Activated CD8-positive, alpha-beta T cell treated with anti-CD3 and anti-CD28 coated beads for 36 hours (primary cell): ENCODE results near the gene EFNA4. TPM values are rescaled to one million over a fixed set of nuclear protein-coding genes. Genes with fewer than 3 reads are reported as not detected.

Experiments used
- ATAC-seq: fragments of 200-7000 bp; cut with Tn5 transposase; one replicate; pipeline ENCODE4 v1.10.0; 2021; ENCODE audit warnings: mild to moderate bottlenecking, moderate library complexity
- CTCF ChIA-PET: fragments of 350-600 bp; sonication (Branson Sonifier 250); formaldehyde crosslinking; loops from one replicate; lab custom pipeline; 2021; ENCODE audit warnings: antibody characterized with exemption; lab: Charles Lee
- POLR2A ChIA-PET: fragments of 350-600 bp; sonication (Branson Sonifier 250); formaldehyde crosslinking; loops from one replicate; lab custom pipeline; 2021; ENCODE audit warnings: antibody characterized with exemption; lab: Charles Lee
- DNase-seq: peaks from one replicate; pipeline ENCODE4 v3.0.0-alpha.2; 2020
- H3K27ac Mint-ChIP-seq: one replicate; pipeline ENCODE4 v1.8.0; 2021; ENCODE audit warnings: mild to moderate bottlenecking, mixed read lengths
- H3K27me3 Mint-ChIP-seq: one replicate; pipeline ENCODE4 v1.8.0; 2021; ENCODE audit warnings: mixed read lengths
- H3K36me3 Mint-ChIP-seq: one replicate; pipeline ENCODE4 v1.8.0; 2021; ENCODE audit warnings: low read depth, mixed read lengths
- H3K4me1 Mint-ChIP-seq: one replicate; pipeline ENCODE4 v1.8.0; 2021; ENCODE audit warnings: low read depth, mixed read lengths
- H3K4me3 Mint-ChIP-seq: one replicate; pipeline ENCODE4 v1.8.0; 2021; ENCODE audit warnings: mild to moderate bottlenecking, moderate library complexity, mixed read lengths
- H3K9me3 Mint-ChIP-seq: one replicate; pipeline ENCODE4 v1.8.0; 2021; ENCODE audit warnings: mixed read lengths
- intact Hi-C: fragments of 100-400 bp; cut with micrococcal nuclease; formaldehyde crosslinking; loops from one replicate; pipeline ENCODE4 v1.10.0; 2022
- total RNA-seq, 2 experiments: library from RNA; stranded (reverse); gene quantifications; one replicate each; pipeline ENCODE4 v1.2.3, GENCODE V29; 2021
- TF ChIP-seq, protein P1 (sequence below): fragments of 200-600 bp; IDR thresholded peaks from one replicate; pipeline ENCODE4 v1.8.0; 2022; ENCODE audit warnings: antibody characterized with exemption, mild to moderate bottlenecking

EFNA4 gene
- total RNA-seq, 2 experiments from 2014 or later: 7.1 to 7.8 TPM

DNA sequence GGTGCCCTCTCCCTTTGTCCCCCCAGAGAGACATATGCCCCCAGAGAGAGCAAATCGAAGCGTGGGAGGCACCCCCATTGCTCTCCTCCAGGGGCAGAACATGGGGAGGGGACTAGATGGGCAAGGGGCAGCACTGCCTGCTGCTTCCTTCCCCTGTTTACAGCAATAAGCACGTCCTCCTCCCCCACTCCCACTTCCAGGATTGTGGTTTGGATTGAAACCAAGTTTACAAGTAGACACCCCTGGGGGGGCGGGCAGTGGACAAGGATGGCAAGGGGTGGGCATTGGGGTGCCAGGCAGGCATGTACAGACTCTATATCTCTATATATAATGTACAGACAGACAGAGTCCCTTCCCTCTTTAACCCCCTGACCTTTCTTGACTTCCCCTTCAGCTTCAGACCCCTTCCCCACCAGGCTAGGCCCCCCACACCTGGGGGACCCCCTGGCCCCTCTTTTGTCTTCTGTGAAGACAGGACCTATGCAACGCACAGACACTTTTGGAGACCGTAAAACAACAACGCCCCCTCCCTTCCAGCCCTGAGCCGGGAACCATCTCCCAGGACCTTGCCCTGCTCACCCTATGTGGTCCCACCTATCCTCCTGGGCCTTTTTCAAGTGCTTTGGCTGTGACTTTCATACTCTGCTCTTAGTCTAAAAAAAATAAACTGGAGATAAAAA lies 23.5 kb downstream of the EFNA4 start:
- POLR2A ChIA-PET: interaction anchor here (1.0 kb wide), 1 partner anchor 83 kb away, joined by 3 read pairs; no protein-coding TSS in a partner anchor

DNA sequence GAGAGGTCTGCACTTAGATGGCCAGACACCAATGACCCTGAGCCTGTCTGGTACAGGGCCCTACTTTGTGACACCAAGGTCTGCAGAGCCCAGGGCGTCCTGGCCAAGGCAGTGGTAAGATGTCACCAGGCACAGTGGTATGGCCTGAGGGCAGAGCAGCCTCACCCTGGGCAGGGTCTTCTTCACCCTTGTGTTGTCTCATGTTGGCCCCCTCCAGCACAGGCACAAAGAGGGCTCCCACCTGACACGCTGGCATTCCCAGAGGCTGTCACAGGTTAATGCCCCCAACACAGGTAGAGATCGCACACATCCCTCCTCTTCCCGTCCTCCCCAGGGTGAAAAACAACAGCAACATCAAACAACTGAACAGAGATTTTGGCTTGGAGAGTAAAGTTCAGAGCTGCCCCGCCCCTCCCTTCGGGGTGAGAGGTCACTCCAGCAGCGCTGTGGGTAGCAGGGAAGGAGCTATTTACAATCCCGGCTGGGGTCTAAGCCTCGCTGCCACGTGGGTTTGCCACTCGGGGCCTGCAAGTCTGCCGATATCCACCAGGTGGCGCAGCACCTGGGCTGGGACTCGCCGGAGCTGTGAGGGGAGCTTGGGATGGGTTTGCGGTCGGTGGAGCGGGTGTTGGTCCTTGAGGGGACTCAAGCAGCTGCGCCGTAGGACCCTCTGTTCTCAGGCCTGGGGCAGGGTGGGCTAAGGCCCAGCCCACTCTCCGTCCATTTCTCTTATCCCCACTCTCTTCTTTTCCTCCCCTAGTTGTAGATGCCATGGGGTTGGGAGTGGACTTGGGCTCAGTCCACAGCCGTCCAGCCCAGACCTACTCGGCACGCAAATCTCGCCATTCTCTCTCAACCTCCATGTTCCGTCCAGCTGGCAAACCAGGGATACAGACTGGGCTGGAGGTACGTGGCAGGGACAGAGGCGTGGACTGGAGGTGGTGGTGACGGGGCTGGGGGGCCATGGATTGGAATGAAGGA lies 27.8 kb downstream of the EFNA4 start:
- H3K9me3 Mint-ChIP-seq: no peaks in the 10 kb centered on the region

More for the DNA sequence above, 23.5 kb downstream of the EFNA4 start:
- ATAC-seq (no peak), DNase-seq (no peak)
- TF ChIP-seq, protein P1, sequence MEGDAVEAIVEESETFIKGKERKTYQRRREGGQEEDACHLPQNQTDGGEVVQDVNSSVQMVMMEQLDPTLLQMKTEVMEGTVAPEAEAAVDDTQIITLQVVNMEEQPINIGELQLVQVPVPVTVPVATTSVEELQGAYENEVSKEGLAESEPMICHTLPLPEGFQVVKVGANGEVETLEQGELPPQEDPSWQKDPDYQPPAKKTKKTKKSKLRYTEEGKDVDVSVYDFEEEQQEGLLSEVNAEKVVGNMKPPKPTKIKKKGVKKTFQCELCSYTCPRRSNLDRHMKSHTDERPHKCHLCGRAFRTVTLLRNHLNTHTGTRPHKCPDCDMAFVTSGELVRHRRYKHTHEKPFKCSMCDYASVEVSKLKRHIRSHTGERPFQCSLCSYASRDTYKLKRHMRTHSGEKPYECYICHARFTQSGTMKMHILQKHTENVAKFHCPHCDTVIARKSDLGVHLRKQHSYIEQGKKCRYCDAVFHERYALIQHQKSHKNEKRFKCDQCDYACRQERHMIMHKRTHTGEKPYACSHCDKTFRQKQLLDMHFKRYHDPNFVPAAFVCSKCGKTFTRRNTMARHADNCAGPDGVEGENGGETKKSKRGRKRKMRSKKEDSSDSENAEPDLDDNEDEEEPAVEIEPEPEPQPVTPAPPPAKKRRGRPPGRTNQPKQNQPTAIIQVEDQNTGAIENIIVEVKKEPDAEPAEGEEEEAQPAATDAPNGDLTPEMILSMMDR: no peak
- Mint-ChIP-seq H3K27me3 (peaks cover 25% of the 10 kb centered on the region), H3K9me3 (no peaks in the 10 kb centered on the region), H3K4me1 (peaks cover 18% of the 10 kb centered on the region), H3K27ac (no peak overlapping the region), H3K36me3 (no peaks in the 10 kb centered on the region), H3K4me3 (no peak overlapping the region)
- CTCF ChIA-PET: interaction anchor here (0.6 to 5.5 kb wide), 12 partner anchors 8 to 164 kb away, joined by 3 to 278 read pairs (median 10); partner anchors contain the start of genes ADAM15, EFNA4, KRTCAP2 and TRIM46
- intact Hi-C loops: loop anchor here (5.0 kb wide), 1 partner anchor 35 kb away; the partner anchor contains the start of gene ADAM15

DNA sequence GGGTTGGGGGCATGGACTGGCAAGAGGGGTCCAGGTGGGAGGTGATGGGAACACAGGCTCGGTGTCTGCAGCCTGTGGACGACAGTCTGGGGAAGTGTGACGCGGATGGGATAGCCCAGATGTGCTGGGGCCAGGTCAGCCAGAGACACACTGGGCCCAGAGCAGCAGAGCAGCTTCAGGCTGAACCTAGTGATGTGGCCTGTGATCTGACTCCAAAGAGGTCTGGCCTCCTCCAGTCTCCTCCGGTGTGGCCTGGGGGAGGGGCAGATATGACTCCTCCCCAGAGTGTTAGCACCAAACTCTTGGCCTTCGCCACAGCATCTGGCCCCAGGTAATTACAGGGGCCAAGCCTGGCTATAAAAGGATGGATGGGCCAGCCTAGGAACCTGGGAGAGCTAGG lies 28.6 kb downstream of the EFNA4 start:
- H3K36me3 Mint-ChIP-seq: no peaks in the 10 kb centered on the region
- no peak overlapping the region for H3K4me3 Mint-ChIP-seq
- intact Hi-C loops: no loop called here
- ChIA-PET CTCF (interaction anchor here (0.6 to 6.8 kb wide), 38 partner anchors 8 to 374 kb away, joined by 3 to 312 read pairs (median 6); partner anchors contain the start of genes EFNA3, KRTCAP2, PMVK and SLC50A1), POLR2A (interaction anchor here (0.7 to 1.7 kb wide), 4 partner anchors 13 to 76 kb away, joined by 3 to 10 read pairs (median 4); partner anchors contain the start of gene SLC50A1)
- H3K27ac Mint-ChIP-seq: no peak overlapping the region
- TF ChIP-seq, protein P1: no peak
- H3K9me3 Mint-ChIP-seq: no peaks in the 10 kb centered on the region
- peaks cover 9% of the 10 kb centered on the region for H3K27me3 Mint-ChIP-seq
- no peak for ATAC-seq
- DNase-seq: no peak
- H3K4me1 Mint-ChIP-seq: peaks cover 2% of the 10 kb centered on the region

More for the DNA sequence above, 27.8 kb downstream of the EFNA4 start:
- ChIA-PET CTCF (interaction anchor here (0.6 to 6.8 kb wide), 57 partner anchors 9 to 450 kb away, joined by 3 to 312 read pairs (median 5); partner anchors contain the start of genes EFNA3, EFNA4, KRTCAP2 and PMVK), POLR2A (interaction anchor here (0.7 to 1.7 kb wide), 4 partner anchors 12 to 76 kb away, joined by 3 to 10 read pairs (median 4); partner anchors contain the start of gene SLC50A1)
- peak overlapping the region; percentile 12 for H3K4me3 Mint-ChIP-seq
- peaks cover 9% of the 10 kb centered on the region for H3K27me3 Mint-ChIP-seq
- ATAC-seq (peak; percentile 88), DNase-seq (peak; percentile 86)
- H3K27ac Mint-ChIP-seq: no peak overlapping the region
- H3K36me3 Mint-ChIP-seq: no peaks in the 10 kb centered on the region
- TF ChIP-seq, protein P1: peak; percentile 99
- H3K4me1 Mint-ChIP-seq: peaks cover 2% of the 10 kb centered on the region
- intact Hi-C loops: no loop called here

DNA sequence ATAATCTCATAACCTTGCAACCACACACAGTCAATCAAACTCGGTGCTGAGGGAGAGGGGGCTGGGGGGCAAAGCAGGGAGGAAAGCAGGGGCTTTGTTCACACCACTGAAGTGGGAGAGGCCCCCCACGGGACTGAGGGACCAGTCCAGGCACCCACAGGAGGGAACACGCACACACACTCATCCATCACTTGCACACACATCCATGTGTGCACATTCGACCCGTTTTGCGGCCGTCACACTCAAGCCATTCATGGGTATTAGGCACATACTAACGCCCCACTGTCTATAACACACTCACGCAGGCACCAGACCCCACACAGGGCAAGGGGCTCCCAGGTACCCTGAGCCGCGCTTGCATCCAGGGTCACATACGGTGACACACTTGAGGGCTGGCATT lies 29.1 kb downstream of the EFNA4 start:
- ATAC-seq (no peak), DNase-seq (no peak)
- intact Hi-C loops: no loop called here
- H3K4me3 Mint-ChIP-seq: no peak overlapping the region
- no peak overlapping the region for H3K27ac Mint-ChIP-seq
- H3K9me3 Mint-ChIP-seq: no peaks in the 10 kb centered on the region
- ChIA-PET CTCF (interaction anchor here (0.8 to 6.8 kb wide), 5 partner anchors 19 to 373 kb away, joined by 3 to 312 read pairs (median 11); partner anchors contain the start of genes KRTCAP2 and TRIM46), POLR2A (no interaction called here)
- TF ChIP-seq, protein P1: no peak
- no peaks in the 10 kb centered on the region for H3K36me3 Mint-ChIP-seq
- H3K4me1 Mint-ChIP-seq: peaks cover 2% of the 10 kb centered on the region
- peaks cover 9% of the 10 kb centered on the region for H3K27me3 Mint-ChIP-seq
